MM.1S (cell line): ENCODE results near the gene C10orf105.

Source experiments
- CTCF ChIP-seq: fragments of 300-600 bp; sonication (generic); IDR thresholded peaks from 2 replicates; pipeline ENCODE4 v1.5.1; 2016; ENCODE audit warnings: antibody characterized with exemption, low read length, mixed read lengths
- EZH2 ChIP-seq: fragments of 300-600 bp; sonication (generic); optimal IDR thresholded peaks from 2 replicates; pipeline ENCODE3; 2017; ENCODE audit warnings: low read depth, mild to moderate bottlenecking, antibody characterized with exemption, low read length, mixed read lengths

GRCh38 chr10:71679425-71679824 lies 40.2 kb downstream of the C10orf105 start:
- TF ChIP-seq CTCF (no peak), EZH2 (no peak)
